A673 (cell line): ENCODE measurements around the gene CSPG4. TPM values are rescaled to one million over a fixed set of nuclear protein-coding genes. Genes with fewer than 3 reads are reported as not detected.

Source experiments
- BruUV-seq: library from RNA; stranded (reverse); fragments of 400-500 nt; replicated peaks from 2 replicates; lab custom pipeline; 2021; lab: Mats Ljungman, UMichigan
- CTCF ChIA-PET: fragments of 300-600 bp; sonication (Branson Sonifier 250); formaldehyde crosslinking; loops from one replicate; lab custom pipeline; 2022; ENCODE audit warnings: antibody characterized with exemption; lab: Charles Lee
- POLR2A ChIA-PET: fragments of 300-600 bp; sonication (Branson Sonifier 250); formaldehyde crosslinking; loops from one replicate; lab custom pipeline; 2022; ENCODE audit warnings: antibody characterized with exemption; ENCODE audit not compliant: low non-redundant PET; lab: Charles Lee
- DNase-seq: peaks from one replicate; pipeline ENCODE4 v3.0.0-alpha.2; 2015; ENCODE audit warnings: low spot score
- H3K27ac ChIP-seq: fragments of 200-600 bp; sonication (generic); 2 replicates; pipeline ENCODE4 v1.5.1; 2016; ENCODE audit warnings: mixed run types, low read depth, mild to moderate bottlenecking, mixed read lengths, antibody characterized with exemption, low read length; ENCODE audit not compliant: poor library complexity, severe bottlenecking
- H3K27me3 ChIP-seq: fragments of 200-600 bp; sonication (generic); replicated peaks from 2 replicates; pipeline ENCODE4 v1.6.1; 2017; ENCODE audit warnings: mixed run types, low read depth, mild to moderate bottlenecking, mixed read lengths, antibody characterized with exemption, low read length; ENCODE audit not compliant: insufficient read depth, poor library complexity
- H3K36me3 ChIP-seq: fragments of 200-600 bp; sonication (generic); 2 replicates; pipeline ENCODE4 v1.6.1; 2016; ENCODE audit warnings: mixed run types, mild to moderate bottlenecking, mixed read lengths, antibody characterized with exemption, low read length; ENCODE audit not compliant: insufficient read depth, poor library complexity, severe bottlenecking
- H3K4me1 ChIP-seq: fragments of 200-600 bp; sonication (generic); 2 replicates; pipeline ENCODE4 v1.6.1; 2017; ENCODE audit warnings: mixed run types, mild to moderate bottlenecking, mixed read lengths, antibody characterized with exemption, low read length; ENCODE audit not compliant: insufficient read depth, poor library complexity, severe bottlenecking
- H3K4me3 ChIP-seq: fragments of 200-600 bp; sonication (generic); 2 replicates; pipeline ENCODE4 v1.5.1; 2016; ENCODE audit warnings: low read depth, mixed run types, mild to moderate bottlenecking, mixed read lengths, low read length; ENCODE audit not compliant: poor library complexity, severe bottlenecking
- H3K9me3 ChIP-seq: fragments of 200-600 bp; sonication (generic); 2 replicates; pipeline ENCODE4 v1.6.1; 2016; ENCODE audit warnings: mixed run types, low read depth, mild to moderate bottlenecking, mixed read lengths, antibody characterized with exemption, low read length; ENCODE audit not compliant: poor library complexity, severe bottlenecking
- CTCF ChIP-seq: fragments of 300-800, 200-600 bp; sonication (generic); conservative IDR thresholded peaks from 2 replicates; pipeline ENCODE4 v1.5.1; 2017; ENCODE audit warnings: low read depth, mild to moderate bottlenecking, antibody characterized with exemption, low read length, moderate library complexity, mixed read lengths
- EZH2 ChIP-seq: fragments of 200-600 bp; sonication (generic); IDR thresholded peaks from 2 replicates; pipeline ENCODE4 v1.6.1; 2017; ENCODE audit warnings: borderline replicate concordance, low read depth, mild to moderate bottlenecking, mixed read lengths, antibody characterized with exemption, low read length; ENCODE audit not compliant: poor library complexity, severe bottlenecking
- intact Hi-C: fragments of 100-400 bp; cut with micrococcal nuclease; formaldehyde crosslinking; loops from one replicate; pipeline ENCODE4 v1.10.0; 2022; ENCODE audit not compliant: unreplicated experiment
- total RNA-seq: library from RNA; stranded (reverse); gene quantifications from 2 replicates; pipeline ENCODE4 v1.2.3, GENCODE V29; 2021

CSPG4 gene
- total RNA-seq, 1 experiment from 2014 or later: 0.11 TPM

- Histone ChIP-seq H3K4me3 (no peak overlapping the region), H3K27ac (no peak overlapping the region), H3K36me3 (no peaks in the 10 kb centered on the region), H3K27me3 (no peaks in the 10 kb centered on the region), H3K4me1 (peaks cover 6% of the 10 kb centered on the region), H3K9me3 (no peaks in the 10 kb centered on the region)
- no TSS peak for BruUV-seq
- ChIA-PET CTCF (interaction anchor here (0.7 kb wide), 1 partner anchor 1307 kb away, joined by 5 read pairs; no protein-coding TSS in a partner anchor), POLR2A (no interaction called here)
- intact Hi-C loops: no loop called here
- no peak for DNase-seq
- TF ChIP-seq EZH2 (no peak), CTCF (no peak)
These were observed 61.5 kb downstream of the CSPG4 start for GRCh38 chr15:75650908-75651809.

DNA sequence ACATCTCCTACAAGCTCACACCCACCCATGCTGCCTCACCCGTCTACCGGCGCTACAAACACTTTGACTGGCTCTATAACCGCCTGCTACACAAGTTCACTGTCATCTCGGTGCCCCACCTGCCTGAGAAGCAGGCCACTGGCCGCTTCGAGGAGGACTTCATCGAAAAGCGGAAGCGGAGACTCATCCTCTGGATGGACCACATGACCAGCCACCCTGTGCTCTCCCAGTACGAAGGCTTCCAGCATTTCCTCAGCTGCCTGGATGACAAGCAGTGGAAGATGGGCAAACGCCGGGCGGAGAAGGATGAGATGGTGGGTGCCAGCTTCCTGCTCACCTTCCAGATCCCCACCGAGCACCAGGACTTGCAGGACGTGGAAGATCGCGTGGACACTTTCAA lies 62.8 kb downstream of the CSPG4 start:
- no peak for DNase-seq
- no TSS peak for BruUV-seq
- no peaks in the 10 kb centered on the region for H3K9me3 ChIP-seq
- ChIA-PET POLR2A (interaction anchor here (0.6 kb wide), 1 partner anchor 301 kb away, joined by 13 read pairs; no protein-coding TSS in a partner anchor), CTCF (interaction anchor here (1.0 kb wide), 1 partner anchor 9 kb away, joined by 3 read pairs; no protein-coding TSS in a partner anchor)
- intact Hi-C loops: loop anchor here (5.0 kb wide), 1 partner anchor 143 kb away; no protein-coding TSS in a partner anchor
- TF ChIP-seq EZH2 (no peak), CTCF (no peak)
- H3K4me1 ChIP-seq: peaks cover 6% of the 10 kb centered on the region
- H3K27me3 ChIP-seq: no peaks in the 10 kb centered on the region
- H3K36me3 ChIP-seq: no peaks in the 10 kb centered on the region
- no peak overlapping the region for H3K4me3 ChIP-seq
- H3K27ac ChIP-seq: no peak overlapping the region

DNA sequence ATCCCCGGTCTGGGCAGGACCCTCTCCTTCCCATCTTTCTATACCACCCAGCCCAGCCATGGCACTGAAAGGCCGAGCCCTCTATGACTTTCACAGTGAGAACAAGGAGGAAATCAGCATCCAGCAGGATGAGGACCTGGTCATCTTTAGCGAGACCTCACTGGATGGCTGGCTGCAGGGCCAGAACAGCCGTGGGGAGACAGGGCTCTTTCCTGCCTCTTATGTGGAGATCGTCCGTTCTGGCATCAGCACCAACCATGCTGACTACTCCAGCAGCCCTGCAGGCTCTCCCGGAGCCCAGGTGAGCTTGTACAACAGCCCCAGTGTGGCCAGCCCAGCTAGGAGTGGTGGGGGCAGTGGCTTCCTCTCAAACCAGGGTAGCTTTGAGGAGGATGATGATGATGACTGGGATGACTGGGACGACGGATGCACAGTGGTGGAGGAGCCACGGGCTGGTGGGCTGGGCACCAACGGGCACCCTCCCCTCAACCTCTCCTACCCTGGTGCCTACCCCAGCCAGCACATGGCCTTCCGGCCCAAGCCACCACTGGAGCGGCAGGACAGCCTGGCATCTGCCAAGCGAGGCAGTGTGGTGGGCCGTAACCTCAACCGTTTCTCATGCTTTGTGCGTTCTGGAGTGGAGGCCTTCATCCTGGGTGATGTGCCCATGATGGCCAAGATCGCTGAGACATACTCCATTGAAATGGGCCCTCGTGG lies 63.4 kb downstream of the CSPG4 start:
- Histone ChIP-seq H3K4me1 (peaks cover 6% of the 10 kb centered on the region), H3K36me3 (no peaks in the 10 kb centered on the region)
- CTCF ChIA-PET: interaction anchor here (1.0 kb wide), 1 partner anchor 8 kb away, joined by 3 read pairs; no protein-coding TSS in a partner anchor

More for the DNA sequence above, 63.4 kb downstream of the CSPG4 start:
- no peaks in the 10 kb centered on the region for H3K27me3 ChIP-seq
- no peak for DNase-seq
- POLR2A ChIA-PET: no interaction called here
- intact Hi-C loops: loop anchor here (5.0 kb wide), 1 partner anchor 142 kb away; no protein-coding TSS in a partner anchor
- no peak overlapping the region for H3K4me3 ChIP-seq
- TF ChIP-seq EZH2: no peak
- no peak for TF ChIP-seq CTCF
- H3K27ac ChIP-seq: no peak overlapping the region
- no peaks in the 10 kb centered on the region for H3K9me3 ChIP-seq
- BruUV-seq: no TSS peak
